HepG2 (cell line): ENCODE data around the gene S100A13. TPM values are rescaled to one million over a fixed set of nuclear protein-coding genes. Genes with fewer than 3 reads are reported as not detected.

Source experiments
- AKAP8 ChIP-seq: sonication (generic); formaldehyde crosslinking; IDR thresholded peaks from 2 replicates; pipeline ENCODE4 v1.5.1; 2020; ENCODE audit warnings: mild to moderate bottlenecking, missing genetic modification reagents
- CHCHD3 ChIP-seq: sonication (generic); formaldehyde crosslinking; IDR thresholded peaks from 2 replicates; pipeline ENCODE4 v1.8.0; 2022; ENCODE audit warnings: mild to moderate bottlenecking, missing genetic modification reagents, moderate library complexity
- FOXA1 ChIP-seq, 2 experiments: fragments of 450-650 bp in 1 of 2; sonication (generic) in 1 of 2; formaldehyde crosslinking in 1 of 2; IDR thresholded peaks; 2 replicates each; pipeline versions ENCODE4 v1.4.0 to v1.6.1; 2016 to 2020; ENCODE audit warnings: missing genetic modification reagents in 1 of 2
- GATAD2A ChIP-seq: IDR thresholded peaks from 2 replicates; pipeline ENCODE4 v1.6.1; 2016
- HINFP ChIP-seq: sonication (generic); formaldehyde crosslinking; IDR thresholded peaks from 2 replicates; pipeline ENCODE4 v1.4.0; 2020; ENCODE audit warnings: low read depth, mild to moderate bottlenecking, missing genetic modification reagents
- HOXA7 ChIP-seq: sonication (generic); formaldehyde crosslinking; IDR thresholded peaks from 2 replicates; pipeline ENCODE4 v1.8.1; 2022; ENCODE audit warnings: mild to moderate bottlenecking, missing genetic modification reagents, moderate library complexity
- KDM2A ChIP-seq: sonication (generic); formaldehyde crosslinking; IDR thresholded peaks from 2 replicates; pipeline ENCODE4 v1.4.0; 2020; ENCODE audit warnings: low read depth, missing genetic modification reagents, borderline replicate concordance
- KIAA2018 ChIP-seq: sonication (generic); formaldehyde crosslinking; IDR thresholded peaks from 2 replicates; pipeline ENCODE4 v1.5.0; 2020; ENCODE audit warnings: mild to moderate bottlenecking, missing genetic modification reagents, borderline replicate concordance
- KLF12 ChIP-seq: sonication (generic); formaldehyde crosslinking; IDR thresholded peaks from 2 replicates; pipeline ENCODE4 v1.4.0; 2020; ENCODE audit warnings: missing genetic modification reagents, borderline replicate concordance
- MXI1 ChIP-seq: IDR thresholded peaks from 3 replicates; pipeline ENCODE4 v1.6.1; 2012; ENCODE audit warnings: low read depth, low read length, inconsistent platforms, borderline replicate concordance
- MYNN ChIP-seq: sonication (generic); formaldehyde crosslinking; IDR thresholded peaks from 2 replicates; pipeline ENCODE4 v1.4.0; 2020; ENCODE audit warnings: mild to moderate bottlenecking, low read depth, missing genetic modification reagents
- RARG ChIP-seq: sonication (generic); formaldehyde crosslinking; IDR thresholded peaks from 2 replicates; pipeline ENCODE4 v1.4.0; 2020; ENCODE audit warnings: low read depth, mild to moderate bottlenecking, missing genetic modification reagents
- RFXANK ChIP-seq: IDR thresholded peaks from 2 replicates; pipeline ENCODE4 v1.6.1; 2016
- SAP130 ChIP-seq: IDR thresholded peaks from 2 replicates; pipeline ENCODE4 v1.6.1; 2016; ENCODE audit warnings: low read depth
- TARDBP ChIP-seq: sonication (generic); formaldehyde crosslinking; IDR thresholded peaks from 2 replicates; pipeline ENCODE4 v1.8.0; 2022; ENCODE audit warnings: mild to moderate bottlenecking, missing genetic modification reagents
- ZNF124 ChIP-seq: sonication (generic); formaldehyde crosslinking; IDR thresholded peaks from 2 replicates; pipeline ENCODE4 v1.4.0; 2020; ENCODE audit warnings: missing genetic modification reagents
- ZNF160 ChIP-seq: sonication (generic); formaldehyde crosslinking; IDR thresholded peaks from 2 replicates; pipeline ENCODE4 v1.8.0; 2022; ENCODE audit warnings: mild to moderate bottlenecking, inconsistent platforms, missing genetic modification reagents
- ZNF337 ChIP-seq: sonication (generic); formaldehyde crosslinking; IDR thresholded peaks from 2 replicates; pipeline ENCODE4 v1.5.1; 2020; ENCODE audit warnings: missing genetic modification reagents, low read depth, mild to moderate bottlenecking, borderline replicate concordance
- ZNF572 ChIP-seq: sonication (generic); formaldehyde crosslinking; IDR thresholded peaks from 2 replicates; pipeline ENCODE4 v1.5.1; 2020; ENCODE audit warnings: mild to moderate bottlenecking, missing genetic modification reagents
- ZNF724P ChIP-seq: sonication (generic); formaldehyde crosslinking; IDR thresholded peaks from 2 replicates; pipeline ENCODE4 v1.8.0; 2022; ENCODE audit warnings: missing genetic modification reagents, borderline replicate concordance
- ZSCAN12 ChIP-seq: sonication (generic); formaldehyde crosslinking; IDR thresholded peaks from 2 replicates; pipeline ENCODE4 v1.9.0; 2021; ENCODE audit warnings: mild to moderate bottlenecking, missing genetic modification reagents
- polyA plus RNA-seq, 8 experiments: library from polyadenylated mRNA; depleted of rRNA in 3 of 8; stranded (reverse) in 7 of 8; unstranded in 1 of 8; fragments of >200 nt; fragmentation: Illumina TruSeq in 4 of 8; extraction: Trizol in 4 of 8; gene quantifications; 2 replicates each; pipeline versions ENCODE4 v1.2.1 to v1.2.3, GENCODE V29; 2011 to 2016; ENCODE audit warnings: low read depth in 4 of 8, missing spikeins in 1 of 8, mixed read lengths in 1 of 8; ENCODE audit not compliant: insufficient read depth in 1 of 8
- total RNA-seq, 5 experiments: library from RNA; depleted of rRNA; stranded (reverse); fragments of >200 nt; fragmentation: Illumina TruSeq; extraction: Trizol; gene quantifications; 2 replicates each; pipeline ENCODE4 v1.2.3, GENCODE V29; 2016; ENCODE audit warnings: low read depth in 1 of 5

S100A13 gene
- total and polyA plus RNA-seq, 2 of the 13 experiments (the other 11 are each of a cell fraction or from before 2014, with no cell fraction given): 89.5 to 172 TPM

- 0 out of 2 replicates have a peak, but pooled peaks have one; percentile 40 for TF ChIP-seq MYNN (CRISPR knock-in tag)
- no peak for TF ChIP-seq CHCHD3
- TF ChIP-seq ZNF160 (CRISPR knock-in tag): no peak
- peak; percentile 40; the same call in 1 of the 2 replicates for TF ChIP-seq GATAD2A (CRISPR knock-in tag)
- TF ChIP-seq KIAA2018 (CRISPR knock-in tag): no peak
- peak; percentile 32; the same call in 1 of the 2 replicates for TF ChIP-seq KDM2A (CRISPR knock-in tag)
- no peak for TF ChIP-seq FOXA1 (IDR thresholded peaks at IDR 0.05)
- TF ChIP-seq FOXA1 (CRISPR knock-in tag; IDR thresholded peaks at IDR 0.05): no peak
- TF ChIP-seq RARG (CRISPR knock-in tag): no peak
- no peak for TF ChIP-seq KLF12 (CRISPR knock-in tag)
- TF ChIP-seq SAP130 (CRISPR knock-in tag): peak; percentile 67
- TF ChIP-seq ZNF337: no peak
- TF ChIP-seq AKAP8 (CRISPR knock-in tag): 0 out of 2 replicates have a peak, but pooled peaks have one; percentile 57
- no peak for TF ChIP-seq TARDBP (CRISPR knock-in tag)
- TF ChIP-seq ZNF724P (CRISPR knock-in tag): 0 out of 2 replicates have a peak, but pooled peaks have one; percentile 39
- no peak; the same call in 1 of the 2 replicates for TF ChIP-seq HINFP
- TF ChIP-seq HOXA7 (CRISPR knock-in tag): no peak
- TF ChIP-seq ZNF572 (CRISPR knock-in tag): peak; percentile 41; the same call in 1 of the 2 replicates
- TF ChIP-seq ZSCAN12 (CRISPR knock-in tag): no peak
- TF ChIP-seq ZNF124 (CRISPR knock-in tag): no peak
- TF ChIP-seq RFXANK (CRISPR knock-in tag): no peak
- TF ChIP-seq MXI1: peak; percentile 30; the same call in 2 of the 3 replicates
These were observed at the start of gene S100A13 (continued) for GRCh38 chr1:153626904-153627714.
